Keratinocyte (primary cell): Measurements from ENCODE around the gene LRRC3C.

Experiments used
- EZH2 ChIP-seq: IDR thresholded peaks from one replicate; pipeline ENCODE4 v1.6.1; 2012; ENCODE audit warnings: inconsistent platforms, mild to moderate bottlenecking, low read length, moderate library complexity
- TF ChIP-seq, protein P1 (sequence below), 3 experiments: IDR thresholded peaks in 1 of 3; conservative IDR thresholded peaks in 1 of 3; optimal IDR thresholded peaks in 1 of 3; 2 replicates in 2 of 3; 3 replicates in 1 of 3; pipeline versions ENCODE3 to v1.5.1; 2011; ENCODE audit warnings: low read length in 3 of 3, mild to moderate bottlenecking in 3 of 3, moderate library complexity in 2 of 3, control low read depth in 1 of 3, inconsistent platforms in 1 of 3; ENCODE audit not compliant: insufficient read depth in 2 of 3; ENCODE audit errors: extremely low read depth in 1 of 3

DNA sequence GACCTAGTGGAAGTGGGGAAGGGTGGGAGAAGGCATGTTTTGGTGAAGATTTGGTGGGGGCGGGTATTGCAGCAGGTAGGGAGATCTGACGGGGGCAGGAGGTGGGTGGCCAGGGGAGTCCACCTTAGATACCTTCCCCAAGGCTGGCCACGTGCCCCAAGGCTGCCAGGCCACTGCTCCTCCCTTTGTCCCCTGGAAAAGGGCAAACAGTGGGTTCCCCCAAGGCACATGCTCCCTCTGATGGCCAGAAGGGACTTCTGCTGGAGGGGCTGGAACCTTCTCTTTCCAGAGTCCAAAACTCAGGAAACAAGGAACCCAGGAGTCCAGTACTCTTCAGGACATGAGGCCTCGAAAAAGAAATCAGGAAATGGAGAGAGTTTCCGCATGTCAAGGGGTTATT, 46.9 kb downstream of the LRRC3C start:
- TF ChIP-seq EZH2: no peak
- TF ChIP-seq, protein P1, sequence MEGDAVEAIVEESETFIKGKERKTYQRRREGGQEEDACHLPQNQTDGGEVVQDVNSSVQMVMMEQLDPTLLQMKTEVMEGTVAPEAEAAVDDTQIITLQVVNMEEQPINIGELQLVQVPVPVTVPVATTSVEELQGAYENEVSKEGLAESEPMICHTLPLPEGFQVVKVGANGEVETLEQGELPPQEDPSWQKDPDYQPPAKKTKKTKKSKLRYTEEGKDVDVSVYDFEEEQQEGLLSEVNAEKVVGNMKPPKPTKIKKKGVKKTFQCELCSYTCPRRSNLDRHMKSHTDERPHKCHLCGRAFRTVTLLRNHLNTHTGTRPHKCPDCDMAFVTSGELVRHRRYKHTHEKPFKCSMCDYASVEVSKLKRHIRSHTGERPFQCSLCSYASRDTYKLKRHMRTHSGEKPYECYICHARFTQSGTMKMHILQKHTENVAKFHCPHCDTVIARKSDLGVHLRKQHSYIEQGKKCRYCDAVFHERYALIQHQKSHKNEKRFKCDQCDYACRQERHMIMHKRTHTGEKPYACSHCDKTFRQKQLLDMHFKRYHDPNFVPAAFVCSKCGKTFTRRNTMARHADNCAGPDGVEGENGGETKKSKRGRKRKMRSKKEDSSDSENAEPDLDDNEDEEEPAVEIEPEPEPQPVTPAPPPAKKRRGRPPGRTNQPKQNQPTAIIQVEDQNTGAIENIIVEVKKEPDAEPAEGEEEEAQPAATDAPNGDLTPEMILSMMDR (optimal IDR thresholded peaks at IDR 0.05 in 1 of 3, IDR thresholded peaks at IDR 0.05 in 1 of 3, conservative IDR thresholded peaks at IDR 0.05 in 1 of 3; ENCODE audit: extremely low read depth in 1 of 3, insufficient read depth in 2 of 3, low read length in 3 of 3): no peak
